Trophoblast cell (in vitro differentiated cells and primary cell): Measurements from ENCODE around the gene HERC2.

ENCODE experiments used
- DNase-seq, 2 donors: peaks; one replicate each; pipeline ENCODE4 v3.0.0-alpha.2; 2016
- H2AFZ ChIP-seq: 2 replicates; pipeline ENCODE4 v1.6.1; 2013; ENCODE audit warnings: low read length, moderate library complexity, mild to moderate bottlenecking; ENCODE audit not compliant: insufficient read depth, poor library complexity
- H2AK5ac ChIP-seq: 2 replicates; pipeline ENCODE4 v1.6.1; 2013; ENCODE audit warnings: mild to moderate bottlenecking, low read length
- H2BK120ac ChIP-seq: 2 replicates; pipeline ENCODE4 v1.6.1; 2013; ENCODE audit warnings: low read length, mild to moderate bottlenecking, moderate library complexity; ENCODE audit not compliant: insufficient read depth, poor library complexity
- H2BK12ac ChIP-seq: 2 replicates; pipeline ENCODE4 v1.6.1; 2013; ENCODE audit warnings: mild to moderate bottlenecking, low read length, moderate library complexity
- H2BK5ac ChIP-seq: 2 replicates; pipeline ENCODE4 v1.6.1; 2013; ENCODE audit warnings: low read length, low read depth, moderate library complexity, mild to moderate bottlenecking; ENCODE audit not compliant: poor library complexity
- H3K14ac ChIP-seq: 2 replicates; pipeline ENCODE4 v1.6.1; 2013; ENCODE audit warnings: mild to moderate bottlenecking, low read length
- H3K18ac ChIP-seq: 2 replicates; pipeline ENCODE4 v1.6.1; 2013; ENCODE audit warnings: mild to moderate bottlenecking, low read length
- H3K23ac ChIP-seq: 2 replicates; pipeline ENCODE4 v1.6.1; 2013; ENCODE audit warnings: low read length
- H3K27ac ChIP-seq: 2 replicates; pipeline ENCODE4 v1.5.1; 2013; ENCODE audit warnings: low read depth, mild to moderate bottlenecking, inconsistent platforms, low read length, moderate library complexity
- H3K27me3 ChIP-seq: 2 replicates; pipeline ENCODE4 v1.6.1; 2013; ENCODE audit warnings: inconsistent platforms, mild to moderate bottlenecking, low read length, moderate library complexity; ENCODE audit not compliant: insufficient read depth
- H3K36me3 ChIP-seq, 2 experiments: 1 replicate in 1 of 2; 2 replicates in 1 of 2; pipeline ENCODE4 v1.6.1; 2013; ENCODE audit warnings: low read length in 2 of 2, mild to moderate bottlenecking in 2 of 2, moderate library complexity in 1 of 2; ENCODE audit not compliant: insufficient read depth in 2 of 2, control insufficient read depth in 1 of 2
- H3K4ac ChIP-seq: 2 replicates; pipeline ENCODE4 v1.6.1; 2013; ENCODE audit warnings: low read depth, mild to moderate bottlenecking, low read length, moderate library complexity
- H3K4me1 ChIP-seq, 2 experiments: 1 replicate in 1 of 2; 2 replicates in 1 of 2; pipeline ENCODE4 v1.6.1; 2013; ENCODE audit warnings: low read length in 2 of 2, mild to moderate bottlenecking in 2 of 2, moderate library complexity in 1 of 2; ENCODE audit not compliant: insufficient read depth in 2 of 2, control insufficient read depth in 1 of 2
- H3K4me2 ChIP-seq: 2 replicates; pipeline ENCODE4 v1.6.1; 2013; ENCODE audit warnings: inconsistent platforms, mild to moderate bottlenecking, low read length, moderate library complexity
- H3K4me3 ChIP-seq: 2 replicates; pipeline ENCODE4 v1.5.1; 2013; ENCODE audit warnings: mild to moderate bottlenecking, low read depth, low read length, inconsistent platforms
- H3K79me1 ChIP-seq: one replicate; pipeline ENCODE4 v1.6.1; 2013; ENCODE audit warnings: low read length
- H3K79me2 ChIP-seq: 2 replicates; pipeline ENCODE4 v1.6.1; 2013; ENCODE audit warnings: low read length, mild to moderate bottlenecking; ENCODE audit not compliant: control insufficient read depth, insufficient read depth, poor library complexity
- H3K9ac ChIP-seq: 2 replicates; pipeline ENCODE4 v1.6.1; 2013; ENCODE audit warnings: mild to moderate bottlenecking, low read length
- H3K9me3 ChIP-seq: 2 replicates; pipeline ENCODE4 v1.6.1; 2013; ENCODE audit warnings: low read depth, mild to moderate bottlenecking, control low read depth, inconsistent platforms, low read length; ENCODE audit not compliant: insufficient read depth
- H4K12ac ChIP-seq: 2 replicates; pipeline ENCODE4 v1.6.1; 2013; ENCODE audit warnings: low read depth, mild to moderate bottlenecking, low read length, moderate library complexity
- H4K8ac ChIP-seq: 2 replicates; pipeline ENCODE4 v1.6.1; 2013; ENCODE audit warnings: low read depth, mild to moderate bottlenecking, low read length, moderate library complexity
- H4K91ac ChIP-seq: one replicate; pipeline ENCODE4 v1.6.1; 2013; ENCODE audit warnings: low read depth, mild to moderate bottlenecking, low read length, moderate library complexity
- WGBS: extraction: QIAGEN DNeasy Blood & Tissue Kit; methylation state at CpG from one replicate; pipeline ENCODE4 v1.1.7; 2013; ENCODE audit warnings: missing lambda C conversion rate; ENCODE audit not compliant: insufficient read length, insufficient coverage; ENCODE audit errors: extremely low coverage; 5-methylcytosine and 5-hydroxymethylcytosine counted together

The HERC2 gene

GRCh38 chr15:28274635-28275034, 47.3 kb downstream of the HERC2 start:
- Histone ChIP-seq H3K4me3 (no peak overlapping the region), H3K23ac (no peak overlapping the region), H3K79me2 (no peaks in the 10 kb centered on the region), H3K4ac (no peak overlapping the region), H2AFZ (no peak overlapping the region), H4K8ac (no peak overlapping the region), H3K9me3 (no peaks in the 10 kb centered on the region), H3K27me3 (no peaks in the 10 kb centered on the region), H2BK120ac (no peak overlapping the region), H3K27ac (no peak overlapping the region), H2BK12ac (no peak overlapping the region), H3K14ac (no peak overlapping the region), H4K91ac (no peak overlapping the region), H2BK5ac (no peak overlapping the region), H2AK5ac (no peak overlapping the region), H3K4me1 (no peaks in the 10 kb centered on the region), H3K4me2 (no peak overlapping the region), H3K18ac (no peak overlapping the region), H3K79me1 (no peaks in the 10 kb centered on the region), H3K36me3 (peaks cover 23 to 29% of the 10 kb centered on the region in 2 experiments), H3K9ac (no peak overlapping the region), H4K12ac (no peak overlapping the region)
- no peak for DNase-seq
- WGBS: no CpG with 5 or more reads among the region's 16 CpGs

DNA sequence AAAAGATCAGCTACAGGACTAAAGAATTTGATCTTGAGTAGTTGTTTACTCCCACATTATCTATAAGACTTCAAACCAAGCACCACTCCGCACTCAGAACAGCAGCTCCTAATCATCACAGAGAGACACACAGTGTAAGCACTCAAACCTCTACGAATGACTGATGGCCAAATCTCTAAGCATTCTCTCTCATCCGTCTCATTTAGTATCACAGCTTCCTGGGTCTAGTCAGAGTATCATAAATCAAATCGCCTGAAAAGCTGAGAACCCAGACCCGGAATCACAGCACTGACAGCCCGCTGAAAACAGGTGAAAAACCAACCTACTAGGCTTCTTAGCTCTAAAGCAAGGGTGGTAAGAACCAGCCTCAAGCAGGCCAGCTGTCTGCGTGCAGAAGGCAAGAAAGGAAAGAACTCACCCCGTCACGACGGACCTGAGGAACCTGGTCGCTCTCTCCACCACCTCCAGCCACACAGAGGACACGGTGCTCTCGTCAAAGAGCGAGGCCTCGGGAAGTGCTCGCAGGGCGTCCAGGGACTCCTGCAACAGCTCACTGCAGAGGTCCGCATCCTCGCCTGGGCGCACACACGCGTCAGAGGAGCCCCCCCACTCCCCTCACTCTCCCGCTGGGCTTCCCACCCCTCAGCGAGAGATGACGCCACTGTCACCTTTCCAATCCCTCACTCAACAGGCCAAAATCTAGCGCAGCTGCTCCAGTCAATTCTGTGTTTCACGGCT, 47.9 kb downstream of the HERC2 start:
- Histone ChIP-seq H4K8ac (no peak overlapping the region), H2BK120ac (no peak overlapping the region), H4K12ac (no peak overlapping the region), H2BK12ac (no peak overlapping the region), H3K4ac (no peak overlapping the region), H3K9ac (no peak overlapping the region), H3K27ac (no peak overlapping the region), H3K14ac (no peak overlapping the region), H4K91ac (no peak overlapping the region), H3K79me1 (no peaks in the 10 kb centered on the region), H2AK5ac (no peak overlapping the region), H3K4me1 (no peaks in the 10 kb centered on the region), H3K4me2 (no peak overlapping the region), H3K23ac (no peak overlapping the region), H3K79me2 (no peaks in the 10 kb centered on the region), H3K4me3 (no peak overlapping the region), H3K9me3 (no peaks in the 10 kb centered on the region), H2AFZ (no peak overlapping the region), H3K27me3 (no peaks in the 10 kb centered on the region), H3K18ac (no peak overlapping the region), H3K36me3 (peaks cover 25 to 31% of the 10 kb centered on the region in 2 experiments), H2BK5ac (no peak overlapping the region)
- no peak for DNase-seq
- WGBS: no CpG with 5 or more reads among the region's 27 CpGs

DNA sequence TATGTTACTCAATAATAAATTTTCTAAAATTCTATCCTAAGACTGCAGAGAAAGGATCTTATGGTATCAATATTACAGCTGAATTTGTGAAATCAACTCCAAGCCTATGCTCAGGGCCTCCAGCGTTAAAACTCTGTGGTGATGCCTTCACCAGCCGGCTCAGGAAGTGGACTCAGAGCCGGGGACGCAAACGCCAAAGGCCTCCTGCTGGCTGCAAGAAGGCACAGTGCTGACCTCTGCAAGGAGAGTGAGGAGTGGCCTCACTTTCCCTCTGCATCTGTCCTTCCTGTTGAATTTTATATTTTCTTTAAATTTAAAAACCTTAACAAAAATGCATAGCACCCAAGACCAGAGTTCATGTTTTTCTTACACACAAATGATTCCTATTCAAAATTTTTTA, 48.5 kb downstream of the HERC2 start:
- Histone ChIP-seq H2AFZ (no peak overlapping the region), H4K91ac (no peak overlapping the region), H2BK12ac (no peak overlapping the region), H3K27me3 (no peaks in the 10 kb centered on the region), H3K36me3 (peaks cover 30 to 36% of the 10 kb centered on the region in 2 experiments), H3K18ac (no peak overlapping the region), H4K12ac (no peak overlapping the region), H3K23ac (no peak overlapping the region), H3K79me2 (no peaks in the 10 kb centered on the region), H3K27ac (no peak overlapping the region), H3K14ac (no peak overlapping the region), H3K9ac (no peak overlapping the region), H3K4ac (no peak overlapping the region), H3K4me1 (no peaks in the 10 kb centered on the region), H3K9me3 (no peaks in the 10 kb centered on the region), H3K4me3 (no peak overlapping the region), H2BK120ac (no peak overlapping the region), H2BK5ac (no peak overlapping the region), H3K4me2 (no peak overlapping the region), H2AK5ac (no peak overlapping the region), H3K79me1 (no peaks in the 10 kb centered on the region), H4K8ac (no peak overlapping the region)
- WGBS: no CpG with 5 or more reads among the region's 5 CpGs
- no peak for DNase-seq

GRCh38 chr15:28272587-28272986, 49.4 kb downstream of the HERC2 start:
- Histone ChIP-seq H3K18ac (no peak overlapping the region), H3K4me1 (no peaks in the 10 kb centered on the region), H3K27me3 (no peaks in the 10 kb centered on the region), H4K8ac (no peak overlapping the region), H4K91ac (no peak overlapping the region), H3K27ac (no peak overlapping the region), H2BK120ac (no peak overlapping the region), H3K14ac (no peak overlapping the region), H3K36me3 (peaks cover 34 to 43% of the 10 kb centered on the region in 2 experiments), H3K9me3 (no peaks in the 10 kb centered on the region), H3K4me2 (no peak overlapping the region), H2BK12ac (no peak overlapping the region), H2BK5ac (no peak overlapping the region), H2AK5ac (no peak overlapping the region), H4K12ac (no peak overlapping the region), H3K4me3 (no peak overlapping the region), H3K4ac (no peak overlapping the region), H3K79me2 (no peaks in the 10 kb centered on the region), H3K23ac (no peak overlapping the region), H3K79me1 (no peaks in the 10 kb centered on the region), H3K9ac (no peak overlapping the region), H2AFZ (no peak overlapping the region)
- DNase-seq: no peak
- WGBS: no CpG with 5 or more reads among the region's 8 CpGs
